Gastroesophageal sphincter (tissue), 3 donors: ENCODE measurements around the gene MIPEP.

Experiments used
- POLR2A ChIP-seq, 2 donors: fragments of 450-650 bp; IDR thresholded peaks; one replicate each; pipeline ENCODE4 v1.6.1; 2017; ENCODE audit warnings: antibody characterized with exemption in 2 of 2, mild to moderate bottlenecking in 2 of 2, moderate library complexity in 1 of 2
- TF ChIP-seq, protein P1 (sequence below), 4 experiments: fragments of 200-600 bp in 2 of 4; fragments of 450-650 bp in 2 of 4; sonication (generic) in 1 of 4; IDR thresholded peaks; one replicate each; pipeline ENCODE4 v1.5.1; 2017 to 2019; ENCODE audit warnings: antibody characterized with exemption in 4 of 4, mild to moderate bottlenecking in 2 of 4, moderate library complexity in 2 of 4

DNA sequence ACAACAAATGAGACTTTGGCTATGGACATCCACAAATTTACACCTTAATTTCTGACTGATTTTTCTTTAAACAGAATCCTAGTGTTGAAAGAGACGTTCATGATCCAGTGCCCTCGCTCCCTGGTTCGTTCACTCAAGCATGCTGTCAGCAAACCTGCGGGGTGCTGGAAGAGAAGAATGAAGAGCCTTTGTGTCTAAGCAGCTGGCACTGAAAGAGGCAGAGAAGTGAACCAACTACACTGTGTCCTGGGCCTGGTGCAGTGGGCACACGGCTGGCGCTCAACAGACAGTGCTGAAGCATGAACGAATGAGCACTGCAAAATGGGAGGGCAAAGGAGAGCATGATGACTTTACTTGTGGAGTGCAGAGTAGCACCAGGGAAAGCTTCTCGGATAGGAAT, 46.8 kb downstream of the MIPEP start:
- no peak for TF ChIP-seq POLR2A (IDR thresholded peaks at IDR 0.05)
- TF ChIP-seq, protein P1, sequence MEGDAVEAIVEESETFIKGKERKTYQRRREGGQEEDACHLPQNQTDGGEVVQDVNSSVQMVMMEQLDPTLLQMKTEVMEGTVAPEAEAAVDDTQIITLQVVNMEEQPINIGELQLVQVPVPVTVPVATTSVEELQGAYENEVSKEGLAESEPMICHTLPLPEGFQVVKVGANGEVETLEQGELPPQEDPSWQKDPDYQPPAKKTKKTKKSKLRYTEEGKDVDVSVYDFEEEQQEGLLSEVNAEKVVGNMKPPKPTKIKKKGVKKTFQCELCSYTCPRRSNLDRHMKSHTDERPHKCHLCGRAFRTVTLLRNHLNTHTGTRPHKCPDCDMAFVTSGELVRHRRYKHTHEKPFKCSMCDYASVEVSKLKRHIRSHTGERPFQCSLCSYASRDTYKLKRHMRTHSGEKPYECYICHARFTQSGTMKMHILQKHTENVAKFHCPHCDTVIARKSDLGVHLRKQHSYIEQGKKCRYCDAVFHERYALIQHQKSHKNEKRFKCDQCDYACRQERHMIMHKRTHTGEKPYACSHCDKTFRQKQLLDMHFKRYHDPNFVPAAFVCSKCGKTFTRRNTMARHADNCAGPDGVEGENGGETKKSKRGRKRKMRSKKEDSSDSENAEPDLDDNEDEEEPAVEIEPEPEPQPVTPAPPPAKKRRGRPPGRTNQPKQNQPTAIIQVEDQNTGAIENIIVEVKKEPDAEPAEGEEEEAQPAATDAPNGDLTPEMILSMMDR (IDR thresholded peaks at IDR 0.05), result no peak
